ENCODE measurements around the gene TSSK6.

Gene TSSK6

GRCh38 chr19:19502808-19503602 lies 12.3 kb downstream of the TSSK6 start:
- DNase-seq: no peak

DNA sequence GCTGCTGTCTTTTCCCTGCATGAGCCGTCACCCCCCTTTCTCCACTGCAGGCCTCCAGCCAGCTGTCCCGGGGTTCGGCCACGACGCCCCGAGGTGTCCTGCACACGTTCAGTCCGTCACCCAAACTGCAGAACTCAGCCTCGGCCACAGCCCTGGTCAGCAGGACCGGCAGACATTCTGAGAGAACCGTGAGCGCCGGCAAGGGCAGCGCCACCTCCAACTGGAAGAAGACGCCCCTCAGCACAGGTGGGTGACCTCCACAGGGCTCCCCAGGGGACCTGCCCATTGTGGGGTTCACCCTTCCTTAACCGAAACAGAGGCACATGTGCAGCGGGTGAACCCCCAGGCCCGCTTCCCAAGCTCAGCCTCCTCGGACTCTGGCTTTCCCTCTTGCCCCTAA lies 13.1 kb downstream of the TSSK6 start:
- DNase-seq: no peak

- DNase-seq: no peak
These were observed 13.6 kb downstream of the TSSK6 start for GRCh38 chr19:19501798-19502197.

- DNase-seq: no peak
These were observed 14.2 kb downstream of the TSSK6 start for GRCh38 chr19:19500975-19501644.

DNA sequence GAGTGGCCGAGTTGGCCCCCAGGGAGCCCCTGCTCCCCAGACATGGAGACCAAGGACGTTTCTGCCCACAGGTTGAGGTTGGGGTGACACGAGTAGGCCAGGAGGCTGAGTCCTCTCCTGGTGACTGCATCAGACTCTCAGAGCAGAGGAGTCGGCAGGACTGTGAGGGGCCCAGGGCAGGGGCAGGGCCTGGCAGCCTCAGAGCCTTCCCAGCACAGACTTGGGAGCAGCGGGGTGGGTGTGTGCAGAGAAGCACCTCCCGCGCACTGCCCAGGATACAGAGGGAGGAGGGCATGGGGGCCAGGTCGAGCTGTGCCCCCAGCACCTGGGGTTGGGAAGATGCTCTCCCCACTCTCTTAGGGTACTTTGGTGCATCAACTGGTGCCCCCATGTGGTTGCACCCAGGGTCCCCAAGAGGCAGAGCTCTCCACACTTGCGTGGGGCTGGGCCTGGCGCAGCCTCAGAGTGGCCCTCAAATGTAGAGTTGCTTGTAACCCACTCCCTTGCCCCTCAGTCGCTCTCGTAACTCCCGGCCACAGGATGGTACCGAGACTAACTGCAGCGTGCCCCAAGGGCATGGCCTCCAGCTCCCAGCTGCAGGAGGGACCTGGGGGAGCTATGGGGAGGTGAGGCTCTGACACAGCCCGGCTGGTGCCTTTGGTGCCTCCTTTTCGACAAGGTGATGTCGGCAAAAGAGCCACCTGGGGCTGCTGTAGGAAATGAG lies 15.9 kb downstream of the TSSK6 start:
- no peak for DNase-seq

- no peak for DNase-seq
These were observed 16.9 kb downstream of the TSSK6 start for GRCh38 chr19:19498255-19498991.

DNA sequence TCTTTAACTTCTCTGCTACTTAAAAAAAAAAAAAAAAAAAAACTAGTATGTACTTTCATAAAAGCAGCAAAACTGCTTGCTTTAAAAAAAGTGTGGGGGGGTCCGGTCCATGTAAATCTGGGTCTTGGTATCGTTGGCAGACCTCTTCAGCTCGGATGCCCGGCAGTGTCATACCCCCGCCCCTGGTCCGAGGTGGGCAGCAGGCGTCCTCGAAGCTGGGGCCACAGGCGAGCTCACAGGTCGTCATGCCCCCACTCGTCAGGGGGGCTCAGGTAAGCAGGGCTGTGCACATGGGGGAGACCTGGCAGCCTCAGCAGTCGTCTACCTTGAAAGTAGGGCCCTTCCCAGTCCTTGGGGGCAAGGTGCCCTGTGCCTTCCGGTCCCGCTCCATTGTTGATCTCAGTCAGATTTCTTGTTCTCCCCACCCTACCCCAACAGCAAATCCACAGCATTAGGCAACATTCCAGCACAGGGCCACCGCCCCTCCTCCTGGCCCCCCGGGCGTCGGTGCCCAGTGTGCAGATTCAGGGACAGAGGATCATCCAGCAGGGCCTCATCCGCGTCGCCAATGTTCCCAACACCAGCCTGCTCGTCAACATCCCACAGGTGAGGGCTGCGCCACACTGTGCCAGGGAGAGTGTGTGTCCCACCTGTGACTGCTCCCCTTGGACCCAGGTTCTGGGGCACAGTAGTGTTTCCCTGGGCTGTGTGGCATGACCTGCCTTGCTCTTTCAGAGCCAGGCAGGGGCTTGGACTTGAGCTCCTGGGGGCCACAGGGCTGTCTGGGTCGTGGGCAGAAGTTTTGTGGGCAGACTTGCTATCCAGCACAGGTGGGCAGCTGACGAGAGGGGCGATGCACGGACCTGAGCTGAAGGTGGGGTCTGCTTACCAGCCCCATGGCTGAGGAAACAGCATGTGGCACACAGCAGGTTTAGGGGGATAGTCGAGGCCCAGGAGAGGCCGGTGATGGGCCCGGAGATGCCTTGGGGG lies 19.4 kb downstream of the TSSK6 start:
- no peak for DNase-seq

GRCh38 chr19:19493841-19494546 lies 21.4 kb downstream of the TSSK6 start:
- DNase-seq: no peak

- no peak for DNase-seq
These were observed 23.2 kb downstream of the TSSK6 start for GRCh38 chr19:19492026-19492610.

DNA sequence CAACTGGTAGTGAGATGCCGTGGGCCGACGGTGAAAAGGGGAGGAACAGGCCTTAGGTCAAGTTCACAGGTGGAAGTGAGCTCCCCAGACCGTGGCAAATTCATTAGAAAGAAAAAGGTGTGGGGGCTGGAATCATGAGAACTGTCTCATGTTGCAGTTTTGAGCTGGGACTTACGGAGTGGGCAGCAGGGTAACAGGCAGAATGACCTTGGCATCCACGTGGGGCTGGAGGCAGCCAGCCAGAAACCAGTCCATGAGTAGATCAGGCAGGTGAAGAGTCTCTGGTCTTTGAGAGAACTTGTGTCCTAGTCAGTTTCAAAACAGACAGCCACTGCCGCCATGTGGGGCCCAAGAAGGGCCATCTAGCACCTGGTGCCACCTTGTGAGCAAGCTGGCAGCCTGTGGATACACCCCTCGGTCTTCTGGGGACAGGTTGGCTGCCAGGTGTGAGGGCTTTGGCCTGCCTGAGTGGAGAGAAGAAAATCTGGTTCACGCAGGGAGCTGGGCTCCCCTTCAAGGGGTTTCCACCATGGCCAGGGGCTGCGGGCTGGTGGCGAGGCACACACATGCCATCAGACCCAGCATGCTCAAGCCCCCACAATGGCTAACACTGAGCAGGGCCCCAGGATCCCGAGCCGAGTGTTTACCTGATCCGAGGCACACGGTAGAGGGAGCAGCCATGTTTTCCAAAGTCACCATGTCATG lies 23.9 kb downstream of the TSSK6 start:
- DNase-seq: no peak

DNA sequence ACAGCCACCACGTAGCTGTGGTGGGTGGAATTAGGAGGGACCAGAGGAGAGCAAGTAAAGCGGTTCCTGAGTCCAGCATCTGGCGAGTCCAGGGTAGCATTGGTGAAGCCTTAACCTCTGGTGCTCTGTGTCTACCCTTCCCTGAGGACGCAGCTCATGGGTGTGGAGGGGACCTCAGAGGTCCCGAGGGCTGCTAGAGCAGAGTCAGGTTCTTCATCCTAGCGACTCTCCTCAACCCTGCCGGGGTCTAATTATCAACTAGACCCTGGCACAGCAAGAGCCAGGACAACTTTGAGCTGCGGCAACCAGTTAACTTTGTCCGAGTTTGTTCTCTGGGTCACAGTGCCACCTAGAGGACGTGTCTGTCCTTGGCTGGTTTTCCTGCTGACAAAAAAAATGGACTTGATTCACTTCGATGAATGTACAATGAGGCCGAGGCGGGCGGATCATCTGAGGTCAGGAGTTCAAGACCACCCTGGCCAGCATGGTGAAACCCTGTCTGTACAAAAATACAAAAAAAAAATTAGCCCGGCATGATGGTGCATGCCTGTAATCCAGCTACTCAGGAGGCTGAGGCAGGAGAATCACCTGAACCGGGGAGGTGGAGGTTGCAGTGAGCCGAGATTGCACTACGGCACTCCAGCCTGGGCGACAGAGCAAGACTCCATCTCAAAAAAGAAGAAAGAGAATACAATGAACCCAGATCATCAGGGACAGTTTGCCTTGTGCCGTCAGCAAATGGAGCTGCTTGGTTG lies 25.0 kb downstream of the TSSK6 start:
- DNase-seq: peak; percentile 61

- DNase-seq: no peak
These were observed 25.5 kb downstream of the TSSK6 start for GRCh38 chr19:19489804-19490204.

GRCh38 chr19:19488875-19489690 lies 26.3 kb downstream of the TSSK6 start:
- DNase-seq: no peak

GRCh38 chr19:19487950-19488874 lies 27.1 kb downstream of the TSSK6 start:
- no peak for DNase-seq

GRCh38 chr19:19487077-19487949 lies 28.0 kb downstream of the TSSK6 start:
- no peak for DNase-seq
